ENCODE measurements around the gene ARHGDIG.
"Not testable (repeated sequence)": the region's sequence is repeated elsewhere in the genome, so short reads cannot be mapped to it uniquely, and the experiment has no call there.

Gene ARHGDIG

DNA sequence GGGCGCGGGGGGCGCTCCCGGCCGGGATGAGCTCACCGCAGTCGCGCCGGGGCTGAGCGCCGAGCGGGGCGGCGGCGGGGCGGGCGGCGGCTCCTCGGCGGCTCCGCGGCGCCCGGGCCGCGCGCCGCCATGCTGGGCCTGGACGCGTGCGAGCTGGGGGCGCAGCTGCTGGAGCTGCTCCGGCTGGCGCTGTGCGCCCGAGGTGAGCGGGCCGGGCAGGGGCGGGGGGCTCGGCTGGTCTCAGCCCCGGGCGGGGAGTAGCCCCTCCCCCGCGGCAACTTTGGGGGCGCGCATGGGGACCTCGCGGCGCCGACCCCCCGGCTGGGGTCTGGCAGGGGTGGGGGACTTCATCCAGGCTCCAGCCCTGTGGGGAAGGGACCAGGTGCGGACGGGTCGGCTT is at the start of gene ARHGDIG:
TSS of gene ARHGDIG (plus strand) at position 40 of the 400 bp plus-strand sequence. CDS start at position 130, 90 bp downstream.
- no peak for DNase-seq (ENCODE audit: low read depth)

DNA sequence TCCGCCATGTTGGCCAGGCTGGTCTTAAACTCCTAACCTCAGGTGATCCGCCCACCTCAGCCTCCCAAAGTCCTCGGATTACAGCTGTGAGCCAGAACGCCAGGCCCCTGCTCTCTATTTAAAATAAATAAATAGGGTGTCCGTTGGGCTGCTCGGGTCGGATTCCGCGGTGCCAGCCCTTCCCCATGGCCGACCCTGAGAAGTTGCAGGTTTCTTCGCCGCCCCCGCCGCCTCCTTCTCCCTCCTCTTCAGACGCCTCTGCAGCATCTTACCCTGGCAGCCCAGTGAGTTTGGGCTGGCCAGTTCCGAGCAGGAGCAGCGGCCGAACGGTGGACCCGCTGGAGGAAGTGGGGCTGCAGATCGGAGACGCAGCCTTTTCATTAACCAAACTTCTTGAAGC is 49.4 kb upstream of the ARHGDIG start:
- no peak for DNase-seq (ENCODE audit: low read depth)

DNA sequence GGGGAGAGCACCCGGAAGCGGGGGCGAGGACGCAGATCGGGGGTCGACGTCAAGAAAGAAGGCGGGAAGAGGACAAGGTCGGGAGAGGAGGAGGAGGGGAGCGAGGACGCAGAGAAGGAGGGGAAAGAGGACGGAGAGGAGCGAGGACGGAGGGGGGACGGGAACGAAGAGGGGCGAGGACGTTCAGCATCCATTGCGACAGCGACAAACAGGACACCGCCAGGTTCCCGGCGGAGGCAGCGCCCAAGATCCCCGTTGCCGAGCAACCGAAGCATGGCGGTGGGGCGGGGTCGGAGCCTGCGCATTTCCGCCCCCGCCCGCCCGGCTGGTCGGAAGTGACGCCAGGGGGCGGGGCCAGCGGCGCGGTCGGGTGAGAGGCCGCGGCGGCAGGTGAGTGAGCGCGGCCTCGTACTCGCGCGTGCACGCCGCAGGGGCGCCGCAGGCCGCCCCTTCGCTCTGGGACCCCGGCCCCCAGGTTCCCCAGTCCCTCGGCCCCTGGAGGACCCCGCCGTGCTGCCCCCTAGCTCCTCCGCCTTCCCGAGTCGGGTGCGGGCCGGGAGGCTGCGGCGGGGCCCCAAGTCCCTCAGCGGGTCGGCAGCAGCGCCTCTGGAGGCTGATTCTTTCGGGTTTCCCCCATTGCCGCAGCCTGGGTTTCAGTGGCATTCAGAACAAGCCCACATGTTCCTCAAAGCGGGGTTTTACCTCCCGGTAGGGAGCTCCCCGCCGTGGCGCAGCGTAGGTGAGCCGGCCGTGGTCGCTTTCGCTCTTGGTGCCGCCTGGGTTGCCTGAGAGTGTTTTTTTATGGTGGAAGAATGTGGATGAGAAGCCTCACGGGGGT is 45.7 kb upstream of the ARHGDIG start, which contains the start of gene FAM234A:
TSS of gene FAM234A (plus strand) at position 354 of the 838 bp plus-strand sequence. CDS start 19,593 bp downstream, outside the sequence.
- peak; percentile 97 for DNase-seq (ENCODE audit: low read depth)

DNA sequence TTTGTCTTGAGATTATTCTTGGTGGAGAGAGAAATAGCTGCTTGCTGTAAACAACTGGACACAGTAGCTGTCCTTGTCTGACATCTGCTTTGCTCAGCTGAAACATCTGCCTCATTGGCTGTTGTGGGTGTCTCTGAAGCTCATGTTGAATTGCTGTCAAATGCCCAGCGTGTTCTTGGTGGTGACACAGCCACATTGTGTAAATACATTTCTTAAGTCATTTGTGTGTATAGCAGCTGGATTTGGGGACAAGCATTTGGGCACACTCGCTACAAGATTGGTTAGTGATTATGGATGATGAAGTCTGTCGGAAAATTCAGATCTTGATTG is 40.5 kb upstream of the ARHGDIG start:
- no peak for DNase-seq (ENCODE audit: low read depth)

DNA sequence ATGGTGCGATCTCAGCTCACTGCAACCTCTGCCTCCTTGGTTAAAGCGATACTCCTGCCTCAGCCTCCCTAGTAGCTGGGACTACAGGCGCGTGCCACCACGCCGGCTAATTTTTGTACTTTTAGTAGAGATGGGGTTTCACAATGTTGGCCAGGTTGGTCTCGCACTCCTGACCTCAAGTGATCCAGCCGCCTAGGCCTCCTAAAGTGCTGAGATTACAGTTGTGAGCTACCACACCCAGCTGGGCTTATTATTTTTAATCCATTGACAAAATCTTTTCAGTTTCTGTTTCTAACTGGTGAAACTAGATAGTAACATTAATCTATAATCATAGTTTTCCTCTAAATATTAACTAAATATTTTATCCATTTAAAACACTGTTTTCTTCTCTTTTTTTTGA is 39.8 kb upstream of the ARHGDIG start:
- no peak for DNase-seq (ENCODE audit: low read depth)

GRCh38 chr16:242281-242680 is 38.1 kb upstream of the ARHGDIG start:
- no peak for DNase-seq (ENCODE audit: low read depth)

DNA sequence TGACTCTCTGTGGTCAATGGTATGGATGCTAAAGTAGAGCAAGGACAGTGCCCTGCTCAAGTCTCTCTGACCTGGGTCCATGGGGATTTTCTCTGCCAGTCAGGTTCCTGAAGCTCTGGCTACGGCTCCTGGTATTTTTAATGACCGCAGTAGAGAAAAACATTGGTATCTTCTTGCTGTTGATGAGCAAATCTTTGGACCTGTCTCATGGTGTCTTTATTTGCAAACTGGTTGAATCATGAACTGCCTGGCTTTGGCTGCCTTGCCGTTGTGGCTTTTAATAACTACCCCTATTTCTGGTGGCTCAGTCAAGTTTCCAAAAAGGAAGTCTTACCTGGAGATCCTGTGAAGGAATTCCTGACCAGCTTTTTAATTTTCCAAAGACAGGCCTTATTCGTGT is 37.0 kb upstream of the ARHGDIG start:
- DNase-seq (ENCODE audit: low read depth) = no peak

- DNase-seq (ENCODE audit: low read depth) = no peak
These were observed 35.3 kb upstream of the ARHGDIG start for GRCh38 chr16:245105-245504.

GRCh38 chr16:247027-247426 is 33.4 kb upstream of the ARHGDIG start:
- no peak for DNase-seq (ENCODE audit: low read depth)

GRCh38 chr16:249431-249830 is 31.0 kb upstream of the ARHGDIG start:
- DNase-seq (ENCODE audit: low read depth) = no peak

- no peak for DNase-seq (ENCODE audit: low read depth)
These were observed 27.7 kb upstream of the ARHGDIG start for GRCh38 chr16:252366-253337.

DNA sequence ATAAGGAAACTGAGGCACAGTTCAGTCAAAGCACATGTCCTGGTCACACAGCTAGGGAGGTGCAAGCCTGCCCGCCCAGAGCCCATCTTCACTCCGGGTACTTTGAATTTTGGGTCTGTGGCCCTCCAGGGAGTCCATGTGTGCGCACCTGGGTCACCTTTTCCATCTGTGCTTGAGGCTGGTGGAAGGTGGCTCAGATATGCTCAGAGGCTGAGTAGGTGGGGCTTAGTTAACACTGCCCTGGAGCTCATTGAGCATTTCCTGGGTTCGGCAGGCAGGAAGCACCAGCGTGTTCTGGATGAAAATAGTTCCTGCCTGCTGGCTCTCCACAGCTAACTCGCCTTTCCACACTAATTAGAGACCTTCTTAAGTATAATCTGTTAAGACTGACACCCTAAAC is 26.6 kb upstream of the ARHGDIG start:
- DNase-seq (ENCODE audit: low read depth) = no peak

GRCh38 chr16:254461-254860 is 25.9 kb upstream of the ARHGDIG start:
- no peak for DNase-seq (ENCODE audit: low read depth)

DNA sequence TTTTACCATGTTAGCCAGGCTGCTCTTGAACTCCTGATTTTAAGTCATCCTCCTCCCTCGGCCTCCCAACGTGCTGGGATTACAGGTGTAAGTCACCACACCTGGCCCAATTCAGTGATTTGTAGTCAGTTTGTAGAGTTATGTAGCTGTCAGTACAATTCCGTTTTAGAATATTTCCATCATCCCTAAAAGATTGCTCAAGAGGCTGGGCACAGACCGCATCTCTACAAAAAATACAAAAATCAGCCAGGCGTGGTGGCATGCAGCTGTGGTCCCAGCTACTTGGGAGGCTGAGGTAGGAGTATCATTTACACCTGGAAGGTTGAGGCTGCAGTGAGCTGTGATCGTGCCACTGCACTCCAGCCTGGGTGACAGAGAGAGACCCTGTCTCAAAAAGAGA is 25.2 kb upstream of the ARHGDIG start:
- no peak for DNase-seq (ENCODE audit: low read depth)

DNA sequence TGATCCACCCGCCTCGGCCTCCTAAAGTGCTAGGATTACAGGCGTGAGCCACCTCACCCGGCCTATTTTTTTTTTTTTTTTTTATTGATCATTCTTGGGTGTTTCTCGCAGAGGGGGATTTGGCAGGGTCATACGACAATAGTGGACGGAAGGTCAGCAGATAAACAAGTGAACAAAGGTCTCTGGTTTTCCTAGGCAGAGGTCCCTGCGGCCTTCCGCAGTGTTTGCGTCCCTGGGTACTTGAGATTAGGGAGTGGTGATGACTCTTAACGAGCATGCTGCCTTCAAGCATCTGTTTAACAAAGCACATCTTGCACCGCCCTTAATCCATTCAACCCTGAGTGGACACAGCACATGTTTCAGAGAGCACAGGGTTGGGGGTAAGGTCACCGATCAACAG is 22.3 kb upstream of the ARHGDIG start:
- not testable (repeated sequence) for DNase-seq (ENCODE audit: low read depth)

GRCh38 chr16:259226-259625 is 21.2 kb upstream of the ARHGDIG start:
- no peak for DNase-seq (ENCODE audit: low read depth)

- DNase-seq (ENCODE audit: low read depth) = no peak
These were observed 20.6 kb upstream of the ARHGDIG start for GRCh38 chr16:259814-260253.

- no peak for DNase-seq (ENCODE audit: low read depth)
These were observed 20.1 kb upstream of the ARHGDIG start for GRCh38 chr16:260326-260725.

GRCh38 chr16:261031-261691 is 19.2 kb upstream of the ARHGDIG start:
- DNase-seq (ENCODE audit: low read depth) = no peak

DNA sequence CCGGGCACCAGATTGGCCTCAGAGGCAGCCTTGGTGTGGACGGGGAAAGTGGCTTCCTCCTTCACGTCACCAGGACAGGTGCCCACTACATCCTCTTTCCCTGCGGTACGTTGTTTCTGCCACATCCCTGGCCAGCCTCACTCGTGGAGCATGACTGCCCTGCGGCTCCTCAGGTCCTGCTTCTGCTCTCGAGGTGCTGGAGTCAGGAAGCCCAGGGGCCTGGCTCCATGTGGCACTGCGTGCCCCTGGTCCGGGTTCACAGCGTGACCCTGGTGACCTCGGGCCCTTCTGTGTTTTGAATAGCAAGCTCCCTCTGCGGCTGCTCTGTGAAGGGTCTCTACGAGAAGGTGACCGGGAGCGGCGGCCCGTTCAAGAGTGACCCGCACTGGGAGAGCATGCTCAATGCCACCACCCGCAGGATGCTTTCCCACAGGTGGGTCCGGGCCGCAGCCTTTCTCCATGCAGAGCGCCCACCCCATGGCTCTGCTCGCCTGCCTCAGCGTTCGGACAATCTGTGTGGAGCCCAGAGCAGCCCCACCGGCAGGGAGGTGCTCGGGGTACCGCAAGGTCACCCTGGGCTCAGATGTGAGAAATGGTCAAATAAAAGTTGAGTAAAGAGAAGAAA is 18.2 kb upstream of the ARHGDIG start:
- no peak for DNase-seq (ENCODE audit: low read depth)

DNA sequence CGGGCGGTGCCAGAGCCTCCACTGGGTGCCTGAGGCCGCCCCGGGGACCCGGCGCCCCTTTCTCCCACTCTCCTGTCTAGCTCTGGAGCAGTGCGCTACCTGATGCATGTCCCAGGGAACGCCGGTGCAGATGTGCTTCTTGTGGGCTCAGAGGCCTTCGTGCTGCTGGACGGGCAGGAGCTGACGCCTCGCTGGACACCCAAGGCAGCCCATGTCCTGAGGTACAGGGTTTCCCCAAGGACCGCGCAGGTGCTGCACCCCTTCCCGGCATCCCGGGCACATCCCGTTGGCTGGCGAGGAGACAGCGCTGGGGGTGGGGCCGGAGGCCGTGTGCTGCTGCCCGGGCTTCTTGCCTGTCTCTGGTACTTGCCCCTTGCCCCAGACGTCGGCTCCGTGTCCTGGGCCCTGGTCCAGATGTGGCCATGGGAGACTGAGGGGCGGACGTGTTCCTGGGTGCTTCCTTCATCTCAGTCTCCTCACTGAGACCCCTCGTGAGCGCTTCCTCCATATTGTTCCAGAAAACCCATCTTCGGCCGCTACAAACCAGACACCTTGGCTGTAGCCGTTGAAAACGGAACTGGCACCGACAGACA is 17.1 kb upstream of the ARHGDIG start:
- DNase-seq (ENCODE audit: low read depth) = no peak
